Retina (tissue), 1 donor: Measurements from ENCODE around the gene PYGB.
A peak's percentile ranks its signal among the peaks of the same experiment; 100 is the strongest.
"Not testable (repeated sequence)": the region's sequence is repeated elsewhere in the genome, so short reads cannot be mapped to it uniquely, and the experiment has no call there.

Experiments used
- DNase-seq: peaks from one replicate; pipeline ENCODE4 v3.0.0-alpha.2; 2016

PYGB gene

GRCh38 chr20:25230166-25230831 lies 17.6 kb upstream of the PYGB start:
- DNase-seq: no peak

- DNase-seq: no peak
Observed at GRCh38 chr20:25233016-25233772, 14.7 kb upstream of the PYGB start.

GRCh38 chr20:25234009-25234849 lies 13.7 kb upstream of the PYGB start:
- DNase-seq: not testable (repeated sequence)

- DNase-seq: no peak
Observed at GRCh38 chr20:25236450-25237304, 11.2 kb upstream of the PYGB start.

GRCh38 chr20:25237610-25238318 lies 10.1 kb upstream of the PYGB start:
- no peak for DNase-seq

GRCh38 chr20:25238319-25239037 lies 9.4 kb upstream of the PYGB start:
- no peak for DNase-seq

GRCh38 chr20:25239387-25240370 lies 8.2 kb upstream of the PYGB start:
- no peak for DNase-seq

- not testable (repeated sequence) for DNase-seq
Observed at GRCh38 chr20:25240851-25241658, 6.8 kb upstream of the PYGB start.

- DNase-seq: not testable (repeated sequence)
Observed at GRCh38 chr20:25241659-25241955, 6.3 kb upstream of the PYGB start.

- DNase-seq: no peak
Observed at GRCh38 chr20:25242231-25242630, 5.7 kb upstream of the PYGB start.

- no peak for DNase-seq
Observed at GRCh38 chr20:25243416-25243979, 4.4 kb upstream of the PYGB start.

- DNase-seq: no peak
Observed at GRCh38 chr20:25244976-25245375, 2.9 kb upstream of the PYGB start.

GRCh38 chr20:25245461-25245860 lies 2.4 kb upstream of the PYGB start:
- no peak for DNase-seq

- DNase-seq: no peak
Observed at GRCh38 chr20:25246182-25246999, 1.5 kb upstream of the PYGB start.

GRCh38 chr20:25247000-25247517 lies 826 bp upstream of the PYGB start:
- DNase-seq: no peak

- DNase-seq: peak; percentile 89
Observed at GRCh38 chr20:25247518-25247955, 348 bp upstream of the PYGB start.

GRCh38 chr20:25248786-25249172 lies 894 bp downstream of the PYGB start:
- DNase-seq: peak; percentile 76
